Uterus (tissue), 4 donors: ENCODE data around the gene ALDH4A1. TPM values are rescaled to one million over a fixed set of nuclear protein-coding genes. Genes with fewer than 3 reads are reported as not detected.

ENCODE experiments used
- DNase-seq, 2 donors: peaks; one replicate each; pipeline ENCODE4 v3.0.0-alpha.2; 2019 to 2020
- H3K27ac ChIP-seq, 2 donors: fragments of 200-600 bp; sonication (generic); 1 replicate in 1 of 2; 2 replicates in 1 of 2; pipeline ENCODE4 v1.5.1; 2016 to 2018
- H3K27me3 ChIP-seq, 2 donors: fragments of 200-600 bp; sonication (generic); one replicate each; pipeline ENCODE4 v1.5.1; 2018 to 2019; ENCODE audit warnings: control low read depth in 1 of 2
- H3K36me3 ChIP-seq, 2 donors: fragments of 200-600 bp; sonication (generic); one replicate each; pipeline ENCODE4 v1.5.1; 2019; ENCODE audit warnings: control low read depth in 1 of 2
- H3K4me1 ChIP-seq, 2 donors: fragments of 200-600 bp; sonication (generic); one replicate each; pipeline ENCODE4 v1.5.1; 2018 to 2019; ENCODE audit warnings: control low read depth in 1 of 2
- H3K4me3 ChIP-seq, 2 donors: fragments of 200-600 bp; sonication (generic); 1 replicate in 1 of 2; 2 replicates in 1 of 2; pipeline ENCODE4 v1.5.1; 2018 to 2019; ENCODE audit warnings: mild to moderate bottlenecking in 1 of 2
- H3K9me3 ChIP-seq, 2 donors: fragments of 200-600 bp; sonication (generic); one replicate each; pipeline ENCODE4 v1.5.1; 2019; ENCODE audit warnings: control low read depth in 1 of 2
- CTCF ChIP-seq, 4 experiments: fragments of 200-600 bp in 2 of 4; fragments of 450-650 bp in 2 of 4; sonication (generic) in 2 of 4; IDR thresholded peaks; one replicate each; pipeline ENCODE4 v1.5.1; 2016 to 2019; ENCODE audit warnings: antibody characterized with exemption in 4 of 4, mild to moderate bottlenecking in 2 of 4, moderate library complexity in 1 of 4
- POLR2A ChIP-seq, 2 donors: fragments of 450-650 bp; IDR thresholded peaks; one replicate each; pipeline ENCODE4 v1.6.1; 2016; ENCODE audit warnings: antibody characterized with exemption in 2 of 2, mild to moderate bottlenecking in 1 of 2, moderate library complexity in 1 of 2
- intact Hi-C: fragments of 100-400 bp; cut with DNase I; formaldehyde crosslinking; loops from one replicate; pipeline ENCODE4 v1.15.1; 2023; ENCODE audit warnings: low total_unique reads
- total RNA-seq, 4 donors: library from RNA; depleted of rRNA in 3 of 4; stranded (reverse); fragments of >200 nt in 3 of 4; gene quantifications; one replicate each; pipeline versions ENCODE4 v1.1.0 to v1.2.4, GENCODE V29; 2014 to 2023
- donor health status: DM: yes; HTN: yes; CAD: no.

The ALDH4A1 gene
- total RNA-seq, 4 donors from 2014 or later = 2.6 to 18.5 (median 10.3) TPM

- Histone ChIP-seq H3K4me1 (no peaks in the 10 kb centered on the region), H3K4me3 (no peak overlapping the region), H3K9me3 (no peaks in the 10 kb centered on the region), H3K27me3 (no peaks in the 10 kb centered on the region), H3K36me3 (no peaks in the 10 kb centered on the region), H3K27ac (no peak overlapping the region)
- no peak for DNase-seq
- intact Hi-C loops = no loop called here
- TF ChIP-seq CTCF (IDR thresholded peaks at IDR 0.05) (no peak), POLR2A (IDR thresholded peaks at IDR 0.05) (no peak)
Measured at GRCh38 chr1:18891426-18891780, 11.0 kb downstream of the ALDH4A1 start.

GRCh38 chr1:18890706-18891425, 11.5 kb downstream of the ALDH4A1 start:
- H3K36me3 ChIP-seq = no peaks in the 10 kb centered on the region
- intact Hi-C loops = no loop called here
- no peak for DNase-seq
- H3K27ac ChIP-seq = no peak overlapping the region
- no peaks in the 10 kb centered on the region for H3K9me3 ChIP-seq
- TF ChIP-seq CTCF (IDR thresholded peaks at IDR 0.05) (no peak), POLR2A (IDR thresholded peaks at IDR 0.05) (no peak)
- no peak overlapping the region for H3K4me3 ChIP-seq
- H3K4me1 ChIP-seq = no peaks in the 10 kb centered on the region
- no peaks in the 10 kb centered on the region for H3K27me3 ChIP-seq

GRCh38 chr1:18886003-18886335, 16.4 kb downstream of the ALDH4A1 start:
- no peak for DNase-seq
- intact Hi-C loops = no loop called here
- no peak overlapping the region for H3K27ac ChIP-seq
- H3K4me3 ChIP-seq = no peak overlapping the region
- no peaks in the 10 kb centered on the region for H3K9me3 ChIP-seq
- no peaks in the 10 kb centered on the region for H3K36me3 ChIP-seq
- no peaks in the 10 kb centered on the region for H3K27me3 ChIP-seq
- H3K4me1 ChIP-seq = no peaks in the 10 kb centered on the region
- no peak for TF ChIP-seq CTCF (IDR thresholded peaks at IDR 0.05)

- no peak for DNase-seq
- no peaks in the 10 kb centered on the region for H3K27me3 ChIP-seq
- TF ChIP-seq CTCF (IDR thresholded peaks at IDR 0.05) (no peak), POLR2A (IDR thresholded peaks at IDR 0.05) (no peak)
- H3K4me1 ChIP-seq = no peaks in the 10 kb centered on the region
- no peaks in the 10 kb centered on the region for H3K9me3 ChIP-seq
- H3K4me3 ChIP-seq = no peak overlapping the region
- H3K36me3 ChIP-seq = no peaks in the 10 kb centered on the region
- H3K27ac ChIP-seq = no peak overlapping the region
- intact Hi-C loops = no loop called here
Measured at GRCh38 chr1:18885311-18886002, 16.9 kb downstream of the ALDH4A1 start.

- no peaks in the 10 kb centered on the region for H3K36me3 ChIP-seq
- no peaks in the 10 kb centered on the region for H3K27me3 ChIP-seq
- no peaks in the 10 kb centered on the region for H3K4me1 ChIP-seq
- intact Hi-C loops = no loop called here
- TF ChIP-seq CTCF (IDR thresholded peaks at IDR 0.05) (no peak), POLR2A (IDR thresholded peaks at IDR 0.05) (no peak)
- no peak for DNase-seq
- no peaks in the 10 kb centered on the region for H3K9me3 ChIP-seq
- H3K27ac ChIP-seq = no peak overlapping the region
- no peak overlapping the region for H3K4me3 ChIP-seq
Measured at GRCh38 chr1:18884727-18885126, 17.6 kb downstream of the ALDH4A1 start.
